Astrocyte (in vitro differentiated cells and primary cell): ENCODE results near the gene HCN1. TPM values are rescaled to one million over a fixed set of nuclear protein-coding genes. Genes with fewer than 3 reads are reported as not detected.

Experiments used
- DNase-seq: peaks from one replicate; pipeline ENCODE4 v3.0.0-alpha.2; 2010; ENCODE audit warnings: low read depth
- FAIRE-seq: peaks from 2 replicates; lab custom pipeline; 2011; peaks lifted over from hg19 to GRCh38; lab: Jason Lieb, UNC
- H2AFZ ChIP-seq: 2 replicates; pipeline ENCODE4 v1.6.0; 2012; ENCODE audit warnings: low read depth, low read length, inconsistent platforms
- H3K27ac ChIP-seq: 2 replicates; pipeline ENCODE4 v1.5.1; 2011; ENCODE audit warnings: low read depth, low read length, inconsistent platforms
- H3K27me3 ChIP-seq: 2 replicates; pipeline ENCODE4 v1.6.0; 2011; ENCODE audit warnings: low read length, inconsistent platforms; ENCODE audit not compliant: insufficient read depth
- H3K36me3 ChIP-seq: 2 replicates; pipeline ENCODE4 v1.5.1; 2011; ENCODE audit warnings: low read length, inconsistent platforms; ENCODE audit not compliant: insufficient read depth
- H3K4me1 ChIP-seq: 2 replicates; pipeline ENCODE4 v1.5.1; 2011; ENCODE audit warnings: low read length, inconsistent platforms; ENCODE audit not compliant: insufficient read depth
- H3K4me2 ChIP-seq: 2 replicates; pipeline ENCODE4 v1.6.0; 2012; ENCODE audit warnings: low read length, inconsistent platforms
- H3K4me3 ChIP-seq: 2 replicates; pipeline ENCODE4 v1.5.1; 2011; ENCODE audit warnings: low read depth, mild to moderate bottlenecking, low read length, inconsistent platforms; ENCODE audit not compliant: insufficient read depth
- H3K79me2 ChIP-seq: 2 replicates; pipeline ENCODE4 v1.6.0; 2012; ENCODE audit warnings: mild to moderate bottlenecking, low read length, inconsistent platforms; ENCODE audit not compliant: insufficient read depth
- H3K9ac ChIP-seq: 2 replicates; pipeline ENCODE4 v1.6.0; 2012; ENCODE audit warnings: mild to moderate bottlenecking, low read length, inconsistent platforms
- H3K9me3 ChIP-seq: 2 replicates; pipeline ENCODE4 v1.5.1; 2012; ENCODE audit warnings: low read depth, mild to moderate bottlenecking, low read length, inconsistent platforms; ENCODE audit not compliant: insufficient read depth
- H4K20me1 ChIP-seq: 2 replicates; pipeline ENCODE4 v1.6.0; 2012; ENCODE audit warnings: low read length, inconsistent platforms; ENCODE audit not compliant: insufficient read depth
- H3K27ac Mint-ChIP-seq: one replicate; pipeline ENCODE4 v1.8.0; 2021; ENCODE audit warnings: mild to moderate bottlenecking, mixed read lengths; ENCODE audit not compliant: unreplicated experiment
- H3K27me3 Mint-ChIP-seq: one replicate; pipeline ENCODE4 v1.8.0; 2021; ENCODE audit warnings: low read depth, mixed read lengths; ENCODE audit not compliant: unreplicated experiment
- H3K36me3 Mint-ChIP-seq: one replicate; pipeline ENCODE4 v1.8.0; 2021; ENCODE audit warnings: low read depth, mixed read lengths; ENCODE audit not compliant: unreplicated experiment
- H3K4me1 Mint-ChIP-seq: one replicate; pipeline ENCODE4 v1.8.0; 2021; ENCODE audit warnings: low read depth, mixed read lengths; ENCODE audit not compliant: unreplicated experiment
- H3K4me3 Mint-ChIP-seq: one replicate; pipeline ENCODE4 v1.8.0; 2021; ENCODE audit warnings: mild to moderate bottlenecking, moderate library complexity, mixed read lengths; ENCODE audit not compliant: unreplicated experiment
- H3K9me3 Mint-ChIP-seq: one replicate; pipeline ENCODE4 v1.8.0; 2021; ENCODE audit warnings: mild to moderate bottlenecking, mixed read lengths; ENCODE audit not compliant: unreplicated experiment
- CTCF ChIP-seq: IDR thresholded peaks from 2 replicates; pipeline ENCODE4 v1.5.1; 2011; ENCODE audit warnings: low read depth, mild to moderate bottlenecking, inconsistent platforms, low read length, moderate library complexity; ENCODE audit not compliant: insufficient read depth
- EZH2 ChIP-seq: IDR thresholded peaks from 2 replicates; pipeline ENCODE4 v1.6.1; 2012; ENCODE audit warnings: mild to moderate bottlenecking, low read length, inconsistent platforms; ENCODE audit not compliant: insufficient read depth
- total RNA-seq: library from RNA; stranded (reverse); gene quantifications from 2 replicates; pipeline ENCODE4 v1.2.1, GENCODE V29; 2021

The HCN1 gene
- total RNA-seq, 1 donor from 2014 or later, result 0.11 TPM

DNA sequence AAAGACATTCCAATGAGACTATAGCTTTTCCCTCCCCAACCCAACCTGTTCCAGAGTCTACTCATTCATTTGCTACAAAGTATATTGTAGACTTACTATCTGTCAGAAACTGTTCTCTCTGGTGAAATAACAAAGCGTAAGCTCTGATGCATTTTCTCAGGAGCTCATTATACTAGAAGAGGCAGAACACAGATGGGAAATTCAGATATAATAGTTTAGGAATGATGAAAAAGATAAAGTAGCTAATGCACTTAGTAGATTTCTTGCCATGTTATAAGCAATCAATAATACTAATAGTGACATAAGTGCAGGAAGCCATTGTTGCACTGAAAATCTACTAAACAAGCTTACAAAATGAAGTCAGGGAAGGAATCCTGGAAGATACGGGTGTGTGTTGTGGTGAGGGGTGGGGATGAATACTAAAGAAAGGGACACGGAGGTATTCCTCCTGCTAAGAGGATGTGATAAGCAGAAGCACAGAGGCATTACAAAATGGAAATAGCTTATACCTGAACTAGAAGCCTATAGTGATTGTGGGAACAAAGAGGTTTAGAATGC lies 78.2 kb downstream of the HCN1 start:
- Mint-ChIP-seq H3K36me3 (no peaks in the 10 kb centered on the region), H3K9me3 (no peaks in the 10 kb centered on the region), H3K4me3 (no peak overlapping the region), H3K27ac (no peak overlapping the region), H3K4me1 (no peaks in the 10 kb centered on the region), H3K27me3 (no peaks in the 10 kb centered on the region)
- H3K9me3 ChIP-seq, result no peaks in the 10 kb centered on the region
- FAIRE-seq, result no peak
- H2AFZ ChIP-seq, result no peak overlapping the region
- TF ChIP-seq EZH2, result no peak
- TF ChIP-seq CTCF, result no peak
- no peaks in the 10 kb centered on the region for H4K20me1 ChIP-seq
- no peak overlapping the region for H3K9ac ChIP-seq
- no peak overlapping the region for H3K27ac ChIP-seq
- DNase-seq, result no peak
- H3K36me3 ChIP-seq, result no peaks in the 10 kb centered on the region
- no peak overlapping the region for H3K4me2 ChIP-seq
- no peaks in the 10 kb centered on the region for H3K27me3 ChIP-seq
- H3K4me3 ChIP-seq, result no peak overlapping the region
- no peaks in the 10 kb centered on the region for H3K4me1 ChIP-seq
- no peaks in the 10 kb centered on the region for H3K79me2 ChIP-seq

DNA sequence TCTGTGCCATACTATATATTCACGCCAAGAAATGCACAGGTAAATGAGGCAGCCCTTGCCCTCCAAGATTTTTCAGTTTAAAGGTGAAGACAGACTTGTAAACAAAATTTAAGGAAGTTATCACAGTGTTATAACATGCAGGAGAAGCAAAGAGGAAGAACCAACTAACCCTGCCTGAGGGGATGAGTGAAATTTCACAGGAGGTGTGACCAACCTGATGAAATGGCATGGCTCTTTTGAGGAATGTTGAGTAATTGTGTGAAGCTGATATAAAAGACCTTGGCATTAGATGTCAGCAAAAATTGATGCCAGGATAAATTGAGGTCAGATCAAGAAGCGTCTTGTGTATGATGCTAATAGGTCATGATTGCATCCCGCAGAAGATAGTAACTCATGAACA lies 86.5 kb downstream of the HCN1 start:
- H3K27me3 Mint-ChIP-seq, result no peaks in the 10 kb centered on the region
- H3K4me3 Mint-ChIP-seq, result no peak overlapping the region
- no peak for FAIRE-seq

More for the DNA sequence above, 86.5 kb downstream of the HCN1 start:
- Mint-ChIP-seq H3K4me1 (no peaks in the 10 kb centered on the region), H3K9me3 (no peaks in the 10 kb centered on the region), H3K36me3 (no peaks in the 10 kb centered on the region), H3K27ac (no peak overlapping the region)
- Histone ChIP-seq H3K27me3 (no peaks in the 10 kb centered on the region), H2AFZ (no peak overlapping the region), H3K4me1 (no peaks in the 10 kb centered on the region), H3K79me2 (no peaks in the 10 kb centered on the region), H3K9ac (no peak overlapping the region), H3K4me3 (no peak overlapping the region), H3K36me3 (no peaks in the 10 kb centered on the region), H3K27ac (no peak overlapping the region), H3K9me3 (no peaks in the 10 kb centered on the region), H4K20me1 (no peaks in the 10 kb centered on the region), H3K4me2 (no peak overlapping the region)
- DNase-seq, result no peak
- TF ChIP-seq CTCF (no peak), EZH2 (no peak)
